Activated CD4-positive, CD25-positive, alpha-beta regulatory T cell treated with anti-CD3 and anti-CD28 coated beads, Interleukin-2, amount 50 U/mL, for 24 hours (primary cell): ENCODE data around the gene PGP.

Experiments
- ATAC-seq, 2 donors: fragments of 150-1000 bp; cut with Tn5 transposase; one replicate each; pipeline ENCODE4 v1.10.0; 2021; ENCODE audit warnings: mild to moderate bottlenecking in 1 of 2, moderate library complexity in 1 of 2

The PGP gene

DNA sequence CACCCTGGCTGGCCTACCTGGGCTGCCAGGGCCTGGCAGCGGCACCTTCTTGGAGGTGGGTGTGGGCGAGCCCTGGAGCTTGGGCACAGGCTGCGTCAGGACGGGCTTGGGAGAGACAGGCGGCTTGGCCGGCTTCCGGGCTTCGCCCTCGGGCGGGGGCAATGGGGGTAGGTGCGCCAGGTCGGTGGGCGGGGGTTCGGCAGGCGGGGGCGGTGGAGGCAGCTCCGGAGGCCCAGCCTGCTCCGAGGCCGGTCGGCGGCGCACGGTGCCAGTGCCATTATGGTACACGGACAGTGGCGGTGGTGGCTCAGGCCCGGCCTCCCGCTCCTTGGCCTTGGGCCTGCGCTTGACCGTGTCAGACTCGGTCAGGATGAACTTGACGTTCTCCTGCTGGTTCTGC, 35.1 kb downstream of the PGP start:
- ATAC-seq: no peak

DNA sequence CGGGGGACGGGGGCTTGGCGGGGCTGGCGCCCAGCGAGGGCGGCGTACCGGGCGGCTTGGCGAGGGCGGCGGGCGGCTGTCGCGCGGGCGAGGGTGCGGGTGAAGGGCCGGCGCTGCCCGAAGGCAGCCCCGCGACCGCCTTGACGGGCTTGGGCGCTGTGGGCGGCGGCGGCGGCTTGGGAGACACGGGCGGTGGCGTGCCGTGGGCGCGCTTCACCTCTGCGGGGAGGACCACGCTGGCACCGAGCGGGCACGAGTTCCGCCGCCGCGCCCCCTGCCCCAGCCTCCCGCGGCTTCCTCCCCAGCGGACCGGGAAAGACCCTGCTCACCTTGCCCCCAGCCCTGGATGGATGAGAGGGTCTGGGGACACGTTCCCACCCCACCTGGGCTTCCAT, 35.5 kb downstream of the PGP start:
- no peak for ATAC-seq

DNA sequence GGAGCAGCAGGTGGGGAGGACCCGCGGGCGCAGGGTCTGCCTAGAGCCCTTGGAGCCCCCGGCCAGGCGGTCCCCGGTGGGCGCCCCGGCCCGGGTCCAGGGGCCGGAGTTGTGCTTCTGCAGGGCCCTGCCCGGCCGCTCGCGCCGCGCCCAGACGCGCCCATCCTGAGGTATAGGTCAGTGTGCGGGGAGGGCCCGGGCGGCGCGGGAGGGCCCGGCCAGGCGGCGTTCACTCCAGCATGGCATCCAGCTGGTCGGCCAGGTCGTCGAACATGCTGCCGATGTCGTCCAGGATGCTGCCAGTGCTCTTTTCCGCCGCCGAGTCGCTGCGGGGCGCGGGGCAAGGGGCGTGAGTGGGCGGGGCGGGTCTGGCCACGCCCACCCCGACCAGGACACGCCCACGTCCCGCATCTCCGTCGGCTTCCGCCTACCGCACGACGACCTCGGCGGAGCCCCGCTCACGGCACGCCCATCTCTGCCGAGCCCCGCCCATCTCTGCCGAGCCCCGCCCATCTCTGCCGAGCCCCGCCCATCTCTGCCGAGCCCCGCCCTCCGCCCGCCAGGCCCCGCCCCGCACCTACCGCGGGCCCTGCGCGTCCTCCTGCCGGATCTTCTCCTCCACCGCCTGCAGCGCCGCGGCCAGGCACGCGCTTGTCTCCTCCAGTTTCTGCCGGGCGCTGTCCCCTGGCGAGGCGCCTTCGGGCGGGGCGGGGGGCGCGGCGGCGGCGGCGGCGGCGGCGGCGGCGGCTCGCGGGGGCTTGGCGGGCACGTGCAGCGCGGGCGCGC, 36.1 kb downstream of the PGP start:
- ATAC-seq: peak; percentile 24 to 46

DNA sequence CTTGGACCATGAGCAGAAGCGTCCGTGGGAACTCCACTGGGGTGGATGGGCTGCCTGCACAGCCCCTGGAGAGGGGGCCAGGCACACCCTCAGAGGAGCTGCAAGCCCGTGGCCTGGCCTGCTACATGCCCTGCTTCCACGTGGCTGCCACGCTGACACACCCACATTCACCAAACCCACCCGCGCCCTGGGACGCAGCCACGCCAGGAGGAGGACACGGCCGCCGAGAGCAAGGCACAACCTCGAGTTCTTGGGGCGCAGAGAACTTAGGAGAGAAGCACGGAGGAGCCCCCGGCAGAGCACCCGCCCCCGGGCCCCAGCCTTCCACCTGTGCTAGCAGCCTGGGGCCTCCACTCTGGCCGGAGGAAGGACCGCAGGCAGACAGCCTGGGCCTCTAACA, 37.1 kb downstream of the PGP start:
- no peak for ATAC-seq

DNA sequence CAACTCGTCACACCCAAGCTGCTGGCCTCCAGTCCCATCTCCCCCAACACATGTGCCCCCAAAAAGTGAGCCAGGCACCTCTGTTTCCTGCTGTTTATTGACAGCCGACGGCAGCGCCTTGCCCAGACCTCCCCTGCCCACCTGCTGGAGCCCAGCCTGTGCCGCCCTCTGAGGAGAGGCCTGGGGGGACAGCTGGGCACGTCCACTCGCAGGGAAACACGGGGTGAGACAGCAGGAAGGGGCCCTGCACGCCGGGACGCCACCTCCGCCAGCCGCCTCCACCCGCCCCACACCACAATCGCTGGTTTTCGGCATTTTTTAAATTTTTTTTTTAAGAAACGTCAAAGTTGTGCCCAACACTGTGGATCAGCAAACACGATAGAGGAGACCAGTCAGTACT, 37.5 kb downstream of the PGP start:
- ATAC-seq: no peak

DNA sequence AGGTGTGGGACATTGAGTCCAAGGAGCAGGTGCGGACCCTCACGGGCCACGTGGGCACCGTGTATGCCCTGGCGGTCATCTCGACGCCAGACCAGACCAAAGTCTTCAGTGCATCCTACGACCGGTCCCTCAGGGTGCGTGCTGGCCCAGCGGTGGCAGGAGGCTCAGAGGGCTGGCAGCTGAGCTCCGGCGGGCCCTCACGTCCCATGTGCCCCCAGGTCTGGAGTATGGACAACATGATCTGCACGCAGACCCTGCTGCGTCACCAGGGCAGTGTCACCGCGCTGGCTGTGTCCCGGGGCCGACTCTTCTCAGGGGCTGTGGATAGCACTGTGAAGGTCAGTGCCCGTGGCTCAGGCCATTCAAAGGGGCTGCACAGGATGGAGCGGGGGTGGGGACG, 38.6 kb downstream of the PGP start:
- no peak for ATAC-seq

DNA sequence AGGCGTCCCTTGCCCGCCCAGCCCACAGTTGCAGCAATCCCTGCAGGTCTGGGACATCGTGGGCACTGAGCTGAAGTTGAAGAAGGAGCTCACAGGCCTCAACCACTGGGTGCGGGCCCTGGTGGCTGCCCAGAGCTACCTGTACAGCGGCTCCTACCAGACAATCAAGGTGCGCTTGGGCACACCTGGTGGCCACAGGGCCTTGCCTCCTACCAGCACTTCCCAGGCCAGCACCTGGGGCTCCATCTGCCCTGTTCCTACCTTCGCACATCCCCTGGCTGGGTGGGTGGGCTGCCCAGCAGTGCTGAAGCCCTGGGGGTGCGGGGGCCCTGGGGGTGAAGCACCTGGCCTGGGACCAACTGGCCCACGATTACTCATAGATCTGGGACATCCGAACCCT, 39.2 kb downstream of the PGP start:
- ATAC-seq: no peak

DNA sequence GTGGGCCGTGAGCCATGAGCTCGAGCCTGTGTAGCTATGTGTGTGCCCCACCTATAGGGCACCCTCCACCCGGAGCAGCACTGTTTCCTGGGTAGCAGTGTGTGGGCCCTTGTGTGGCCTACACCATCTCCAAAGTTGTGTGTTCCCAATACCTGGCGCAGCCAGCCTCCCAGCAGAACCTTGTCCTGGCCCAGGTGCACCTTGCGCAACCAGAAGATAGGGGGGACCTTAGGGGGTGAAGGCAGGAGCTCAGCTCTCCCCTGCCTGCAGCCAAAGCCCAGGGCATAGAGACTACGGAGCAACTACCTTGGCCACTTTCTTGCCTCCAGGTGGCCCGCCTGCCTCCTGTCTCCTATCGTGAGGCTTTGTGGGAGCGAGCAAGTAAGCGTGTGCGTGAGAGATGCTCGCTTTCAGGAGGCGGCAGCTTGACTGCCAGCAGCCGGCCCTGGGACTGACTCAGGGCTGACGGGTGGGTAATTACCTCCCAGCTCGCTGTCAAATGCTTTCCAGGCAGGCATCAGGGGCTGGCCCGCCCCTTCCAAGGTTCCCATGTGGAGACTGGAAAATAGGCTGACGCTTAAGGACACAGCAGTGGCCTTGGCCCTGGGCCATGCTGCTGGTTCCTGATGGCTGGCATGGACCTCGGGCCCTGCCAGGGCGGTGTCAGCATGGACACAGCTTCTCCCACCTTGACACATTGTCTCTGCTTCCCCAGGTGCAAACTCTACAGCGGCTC, 40.1 kb downstream of the PGP start:
- no peak for ATAC-seq

DNA sequence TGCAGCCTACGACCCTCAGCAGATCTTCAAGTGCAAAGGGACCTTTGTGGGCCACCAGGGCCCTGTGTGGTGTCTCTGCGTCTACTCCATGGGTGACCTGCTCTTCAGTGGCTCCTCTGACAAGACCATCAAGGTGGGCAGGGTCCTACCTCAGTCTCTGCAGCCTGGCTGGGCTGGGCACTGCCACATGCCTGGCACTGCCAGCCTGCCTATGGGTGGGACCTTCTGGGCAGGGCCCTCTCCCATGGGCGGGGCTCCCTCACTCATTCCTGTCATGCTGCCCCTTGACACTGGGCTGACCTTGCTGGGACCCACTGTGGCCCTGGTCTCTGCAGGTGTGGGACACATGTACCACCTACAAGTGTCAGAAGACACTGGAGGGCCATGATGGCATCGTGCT, 40.7 kb downstream of the PGP start:
- ATAC-seq: no peak

DNA sequence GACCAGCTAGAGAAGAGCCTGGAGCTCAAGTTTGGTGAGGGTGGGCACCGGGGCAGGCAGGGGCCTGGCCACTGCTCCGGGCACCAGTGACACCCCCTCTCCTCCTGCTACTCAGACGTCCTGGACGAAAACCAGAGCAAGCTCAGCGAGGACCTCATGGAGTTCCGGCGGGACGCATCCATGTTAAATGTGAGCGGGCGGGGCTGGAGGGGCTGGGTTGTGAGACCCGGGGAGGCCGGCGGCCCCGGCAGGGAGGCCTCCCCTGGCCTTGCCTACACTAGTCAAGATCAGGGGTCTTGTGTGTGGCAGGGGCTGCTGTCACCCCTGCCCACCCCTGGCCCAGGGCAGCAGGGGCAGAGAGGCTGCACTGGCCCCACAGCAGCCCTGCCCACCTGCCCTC, 41.3 kb downstream of the PGP start:
- no peak for ATAC-seq

DNA sequence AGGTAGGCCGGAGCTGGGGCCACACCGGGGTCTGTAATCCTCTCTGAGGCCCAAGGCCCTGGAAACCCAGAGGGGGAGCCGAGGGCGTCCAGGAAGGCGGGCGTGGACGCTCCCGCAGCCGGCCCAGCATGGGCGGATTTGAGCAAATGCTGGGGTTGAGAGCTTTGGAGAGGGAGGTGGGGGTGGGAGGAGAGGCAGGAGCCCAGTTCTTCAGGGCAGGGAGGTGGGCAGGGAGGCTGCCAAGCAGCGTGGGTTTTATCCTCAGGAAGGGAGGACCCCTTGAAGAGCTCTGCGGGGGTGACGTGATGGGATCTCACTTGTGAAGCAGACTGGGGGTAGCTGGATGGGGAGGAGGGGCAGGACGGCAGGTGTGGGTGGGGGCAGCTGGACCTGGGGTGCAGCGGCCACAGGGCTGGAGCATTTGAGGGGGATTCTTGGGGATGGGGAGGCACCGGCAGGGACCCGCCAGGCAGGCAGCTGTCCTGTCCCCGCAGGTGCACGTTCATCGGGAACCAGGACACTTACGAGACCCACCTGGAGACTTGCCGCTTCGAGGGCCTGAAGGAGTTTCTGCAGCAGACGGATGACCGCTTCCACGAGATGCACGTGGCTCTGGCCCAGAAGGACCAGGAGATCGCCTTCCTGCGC, 41.8 kb downstream of the PGP start:
- ATAC-seq: no peak

DNA sequence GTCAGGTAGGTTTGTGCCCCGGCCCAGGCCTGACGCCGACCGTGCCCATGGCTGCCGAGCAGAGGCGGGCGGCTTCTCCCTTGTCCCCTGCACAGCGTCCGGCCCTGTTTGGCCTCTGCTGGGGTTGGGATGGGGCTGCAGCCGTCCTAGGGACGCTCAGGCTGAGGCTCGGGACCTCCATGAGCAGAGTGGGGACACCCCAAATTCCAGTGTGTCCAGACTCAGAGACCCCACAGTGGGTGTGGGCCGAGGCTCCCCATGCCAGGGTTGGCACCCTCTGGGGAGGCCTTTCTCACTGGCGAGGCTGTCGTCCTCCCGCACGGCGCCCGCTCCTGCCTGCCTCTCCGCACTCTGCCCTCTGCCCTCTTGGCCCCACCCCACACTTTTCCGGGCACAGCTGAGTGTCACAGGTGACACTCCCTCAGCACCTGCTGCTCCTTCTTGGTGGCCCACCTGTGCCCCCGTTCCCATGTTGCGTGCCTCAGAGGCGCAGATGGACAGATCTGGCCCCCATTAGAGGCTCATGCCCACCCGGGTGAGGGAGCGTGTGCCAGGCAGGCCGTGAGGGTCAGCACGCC, 43.0 kb downstream of the PGP start:
- ATAC-seq: no peak

DNA sequence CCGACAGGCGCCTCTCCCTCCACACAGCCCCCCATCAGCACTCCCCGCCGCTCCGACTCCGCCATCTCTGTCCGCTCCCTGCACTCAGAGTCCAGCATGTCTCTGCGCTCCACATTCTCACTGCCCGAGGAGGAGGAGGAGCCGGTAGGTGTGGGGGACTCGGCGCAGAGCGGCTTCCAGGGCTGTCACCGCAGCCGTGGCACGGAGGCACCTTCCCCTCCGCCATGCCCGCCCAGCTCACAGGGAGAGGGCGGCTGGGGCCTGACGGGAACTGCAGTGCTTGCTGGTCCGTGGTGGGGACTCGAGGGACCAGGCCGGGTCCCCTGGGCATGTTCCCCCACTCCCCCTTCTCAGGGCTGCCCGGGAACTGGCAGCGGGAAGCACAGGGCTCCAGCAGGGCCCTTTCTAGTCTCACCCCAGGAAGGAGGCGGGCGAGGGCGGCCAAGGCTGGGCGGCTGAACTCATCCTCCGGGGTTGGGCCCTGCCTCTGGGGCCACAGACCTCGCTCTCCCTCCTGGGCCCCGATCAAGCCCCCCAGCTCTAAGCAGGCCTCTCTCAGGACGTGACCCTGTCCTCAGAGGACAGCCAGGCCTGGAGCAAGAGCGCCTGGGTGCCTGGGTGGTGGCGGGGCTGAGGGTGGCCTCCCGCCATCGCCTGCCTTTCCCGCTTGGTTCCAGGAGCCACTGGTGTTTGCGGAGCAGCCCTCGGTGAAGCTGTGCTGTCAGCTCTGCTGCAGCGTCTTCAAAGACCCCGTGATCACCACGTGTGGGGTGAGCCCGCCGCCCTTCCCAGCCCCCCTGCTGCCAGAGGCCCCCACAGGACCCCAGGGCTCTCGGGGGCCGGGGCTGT, 43.8 kb downstream of the PGP start:
- no peak for ATAC-seq

DNA sequence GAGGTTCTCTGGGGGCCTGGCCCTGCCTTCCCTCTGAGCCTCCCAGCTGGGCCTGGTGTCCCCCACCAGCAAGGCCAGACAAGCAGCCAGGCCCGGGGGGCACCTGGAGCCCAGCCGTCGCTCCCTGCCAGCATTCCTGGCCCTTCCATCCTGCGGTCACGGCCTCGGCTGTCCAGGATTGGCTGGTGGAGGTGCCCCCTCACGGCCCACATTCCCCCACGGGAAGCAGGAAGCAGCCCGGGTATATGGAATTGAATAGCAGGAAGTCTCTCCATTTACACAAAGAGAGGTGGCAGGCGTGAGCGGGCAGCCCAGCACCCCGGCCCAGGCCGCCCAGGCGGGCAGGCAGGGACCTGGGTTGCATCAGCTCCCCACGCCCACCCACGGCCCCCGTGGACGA, 44.6 kb downstream of the PGP start:
- ATAC-seq: no peak

DNA sequence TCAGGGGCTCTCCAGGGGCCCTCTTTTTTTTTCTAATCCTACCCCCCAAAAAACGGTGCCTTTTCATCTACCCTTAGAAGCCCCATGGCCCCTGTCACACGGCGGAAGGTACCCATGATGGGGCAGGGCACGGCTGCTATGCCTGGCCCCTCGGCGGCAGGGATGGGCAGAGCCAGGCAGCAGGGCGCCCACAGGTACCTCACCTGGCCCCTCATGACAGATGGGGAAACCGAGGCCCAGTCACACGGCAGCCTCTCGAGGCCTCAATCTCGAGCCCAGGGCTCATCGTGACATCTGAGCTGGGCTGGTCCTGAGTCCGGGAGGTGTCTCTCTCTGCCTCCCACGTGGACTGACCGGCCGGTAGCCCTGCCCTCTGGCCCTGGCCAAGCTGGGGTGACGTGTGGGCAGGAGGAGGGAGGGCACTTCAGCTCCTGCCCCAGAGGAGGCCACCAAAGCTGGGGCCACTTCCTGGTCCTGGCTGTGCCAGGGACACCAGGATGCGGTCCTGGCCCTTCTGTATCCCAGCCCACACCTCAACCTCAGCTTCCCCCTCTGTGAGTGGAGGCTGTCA, 47.5 kb downstream of the PGP start:
- no peak for ATAC-seq

DNA sequence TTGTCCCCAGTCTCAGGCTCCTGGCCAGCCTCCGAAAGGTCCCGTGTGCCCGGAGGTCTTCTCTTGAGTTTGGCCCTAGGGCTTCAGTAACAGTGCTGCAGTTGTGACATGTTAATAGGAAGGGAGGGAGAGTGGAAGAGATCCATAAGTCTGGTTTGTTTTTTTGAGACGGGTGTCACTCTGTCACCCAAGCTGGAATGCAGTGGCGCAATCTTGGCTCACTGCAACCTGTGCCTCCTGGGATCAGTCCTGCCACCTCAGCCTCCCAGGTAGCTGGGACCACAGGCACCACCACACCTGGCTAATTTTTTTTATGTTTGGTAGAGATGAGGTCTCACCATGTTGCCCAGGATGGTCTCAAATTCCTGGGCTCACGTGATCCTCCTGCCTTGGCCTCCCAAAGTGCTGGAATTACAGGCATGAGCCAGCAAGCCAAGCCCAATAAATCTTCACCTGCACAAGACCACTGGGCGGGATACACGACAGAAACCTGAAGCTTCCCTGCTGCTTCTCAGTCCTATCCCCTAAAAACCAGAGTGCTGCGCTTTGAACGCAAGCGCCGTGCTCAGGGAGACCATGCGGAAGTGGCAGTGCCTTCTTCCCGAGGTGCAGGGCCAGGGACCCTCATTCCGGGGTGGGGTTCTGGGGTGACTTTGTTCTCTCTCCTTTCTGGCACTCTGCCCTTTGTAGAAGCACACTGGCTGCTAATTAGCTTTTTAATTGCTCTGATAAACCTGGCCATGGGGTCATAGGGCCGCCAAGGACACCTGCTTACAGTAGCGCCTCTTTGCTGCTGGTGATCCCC, 48.2 kb downstream of the PGP start:
- ATAC-seq: no peak

DNA sequence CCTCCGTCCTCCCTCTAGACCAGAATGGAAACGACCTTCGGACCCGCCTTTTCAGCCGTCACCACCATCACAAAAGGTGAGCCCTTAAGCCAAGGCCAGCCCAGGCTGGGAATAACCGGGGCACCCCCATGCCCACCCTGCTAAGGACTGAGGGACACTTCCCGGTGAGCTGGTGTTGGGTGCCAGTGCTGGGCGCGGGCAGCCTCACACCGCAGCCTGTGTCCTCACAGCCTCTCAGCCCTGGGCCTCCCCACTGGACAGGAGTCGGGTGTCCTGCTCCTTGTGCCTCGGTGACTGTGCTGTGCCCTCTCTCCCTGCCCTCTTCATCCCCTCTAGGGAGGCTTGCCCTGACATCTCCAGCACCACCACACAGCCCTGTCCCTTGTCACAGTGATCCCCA, 48.8 kb downstream of the PGP start:
- no peak for ATAC-seq

DNA sequence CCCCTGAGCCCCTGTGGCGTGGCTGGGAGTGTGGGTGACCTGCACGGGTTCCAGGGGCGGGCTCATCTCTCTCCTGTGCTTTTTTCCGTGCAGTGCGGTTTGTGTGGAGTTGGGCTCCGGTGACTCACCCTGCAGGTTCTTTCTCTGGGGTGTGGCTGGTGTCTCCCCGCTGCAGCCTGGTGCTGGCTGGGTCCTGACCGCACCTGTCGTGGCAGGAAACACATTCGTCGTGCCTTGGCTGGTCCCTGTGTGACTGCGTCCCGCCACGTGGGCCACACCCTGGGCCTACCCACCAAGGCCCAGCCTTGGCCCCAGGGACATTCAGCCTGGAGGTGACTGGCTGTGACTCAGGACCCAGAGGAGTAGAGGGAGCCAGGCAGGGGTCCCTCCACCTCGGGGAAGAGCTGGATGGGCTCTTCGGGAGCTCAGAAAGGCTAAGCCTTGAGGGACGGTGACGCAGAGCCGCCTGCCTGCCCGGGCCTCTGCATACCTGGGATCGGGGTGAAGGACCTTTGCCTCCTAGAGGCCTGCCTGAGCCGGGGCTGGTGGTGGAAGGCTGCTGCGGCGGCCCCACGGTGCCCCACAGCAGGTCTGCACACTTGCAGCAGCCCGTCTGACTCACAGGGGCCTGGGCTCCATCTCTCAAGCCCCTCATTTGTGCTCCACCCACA, 51.3 kb downstream of the PGP start:
- ATAC-seq: peak; percentile 33 to 48

DNA sequence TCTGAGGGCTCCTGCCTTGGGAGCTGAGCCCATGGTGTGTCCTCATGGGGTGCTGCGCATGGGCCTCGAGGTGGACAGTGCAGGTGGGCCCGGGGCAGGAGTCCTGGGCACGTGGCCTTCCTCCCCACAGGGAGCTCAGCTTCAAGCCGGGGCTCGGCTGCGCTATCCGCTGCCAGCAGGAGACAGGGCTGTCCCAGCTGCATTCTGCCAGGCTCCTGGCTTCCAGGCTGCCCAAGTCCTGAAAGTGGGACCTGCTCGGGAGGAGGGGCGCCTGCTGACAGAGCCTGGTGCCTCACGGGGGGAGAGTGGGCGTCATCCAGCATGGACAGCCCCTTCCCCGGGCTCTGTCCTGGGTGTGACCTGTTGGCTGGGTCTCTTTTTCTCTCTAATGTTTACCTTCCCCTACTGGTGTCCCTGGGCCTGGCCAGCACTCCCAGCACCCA, 51.9 kb downstream of the PGP start:
- ATAC-seq: no peak

DNA sequence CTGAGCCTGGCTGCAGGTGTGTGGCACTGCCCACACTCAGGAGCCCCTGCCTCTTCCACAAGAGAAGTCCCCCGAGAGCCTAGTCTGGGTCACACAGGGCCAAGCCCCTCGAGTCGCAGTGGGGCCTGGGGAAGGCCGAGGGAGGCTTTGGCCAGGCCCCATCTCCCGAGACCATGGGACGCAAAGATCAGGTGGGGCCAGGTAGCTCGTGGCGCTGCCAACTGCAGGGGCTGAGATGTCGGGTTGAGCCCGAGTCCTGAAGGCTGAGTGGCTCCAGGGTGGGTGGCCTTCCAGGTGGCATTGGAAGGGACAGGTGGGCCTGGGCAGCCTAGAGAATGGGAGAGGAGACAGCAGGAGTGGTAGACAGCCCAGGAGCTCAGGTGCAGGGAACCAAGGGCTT, 52.7 kb downstream of the PGP start:
- no peak for ATAC-seq
